HG03565 (cell line): ENCODE results near the gene SIRT1.
"Not testable (repeated sequence)": the region's sequence is repeated elsewhere in the genome, so short reads cannot be mapped to it uniquely, and the experiment has no call there.

Experiments
- ATAC-seq: cut with Tn5 transposase; IDR thresholded peaks from one replicate; pipeline ENCODE4 v1.9.1; 2021; ENCODE audit warnings: mild to moderate bottlenecking, moderate library complexity; ENCODE audit not compliant: unreplicated experiment

SIRT1 gene

GRCh38 chr10:67943917-67944316 lies 59.5 kb downstream of the SIRT1 start:
- no peak for ATAC-seq

- no peak for ATAC-seq
Observed at GRCh38 chr10:67955614-67956013, 71.2 kb downstream of the SIRT1 start.

GRCh38 chr10:67959839-67960476 lies 75.5 kb downstream of the SIRT1 start:
- no peak for ATAC-seq

GRCh38 chr10:67965456-67965855 lies 81.0 kb downstream of the SIRT1 start:
- no peak for ATAC-seq

- not testable (repeated sequence) for ATAC-seq
Observed at GRCh38 chr10:67966035-67966434, 81.6 kb downstream of the SIRT1 start.
